ENCODE measurements around the gene PLAU. TPM values are rescaled to one million over a fixed set of nuclear protein-coding genes. Genes with fewer than 3 reads are reported as not detected.
"Not testable (repeated sequence)": the region's sequence is repeated elsewhere in the genome, so short reads cannot be mapped to it uniquely, and the experiment has no call there.

PLAU gene
- polyA plus RNA-seq, 4 donors, result 12.6 to 31.0 (median 19.0) TPM

DNA sequence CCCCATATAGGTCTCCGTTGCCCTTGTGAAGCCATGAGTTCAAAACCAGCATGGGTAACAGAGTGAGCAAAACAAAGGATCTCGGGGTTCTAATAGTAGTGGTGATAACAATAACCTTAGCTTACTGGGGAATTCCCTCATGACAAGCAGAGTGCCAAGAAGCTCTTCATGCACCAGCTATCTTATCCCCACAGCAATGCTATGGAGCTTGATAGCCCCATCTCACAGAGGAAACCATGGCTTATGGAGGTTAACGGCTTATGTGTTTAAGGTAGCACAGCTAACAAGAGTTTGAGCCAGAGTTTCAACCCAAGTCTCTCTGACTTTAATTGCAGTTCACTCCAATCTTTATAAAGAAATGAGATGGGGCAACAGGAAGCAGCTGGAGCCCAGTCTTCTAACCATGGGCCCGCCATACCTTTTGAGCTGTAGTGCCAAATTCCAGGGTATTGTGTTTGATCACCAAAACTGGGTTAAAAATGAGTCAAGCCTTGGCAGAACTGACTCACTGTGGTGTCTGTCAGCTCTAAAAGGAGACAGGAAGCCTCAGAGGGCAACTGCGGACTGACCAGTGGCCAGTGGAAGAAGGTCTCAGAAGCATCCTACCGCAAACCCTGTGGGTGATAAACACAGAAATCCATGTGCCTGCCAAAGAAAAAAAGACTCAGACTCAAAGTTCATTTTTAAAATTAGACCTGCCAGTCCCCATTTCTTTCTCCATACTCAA, 16.5 kb upstream of the PLAU start:
- no peak for DNase-seq (ENCODE audit: low read depth in 4 of 4, low spot score in 2 of 4)

DNA sequence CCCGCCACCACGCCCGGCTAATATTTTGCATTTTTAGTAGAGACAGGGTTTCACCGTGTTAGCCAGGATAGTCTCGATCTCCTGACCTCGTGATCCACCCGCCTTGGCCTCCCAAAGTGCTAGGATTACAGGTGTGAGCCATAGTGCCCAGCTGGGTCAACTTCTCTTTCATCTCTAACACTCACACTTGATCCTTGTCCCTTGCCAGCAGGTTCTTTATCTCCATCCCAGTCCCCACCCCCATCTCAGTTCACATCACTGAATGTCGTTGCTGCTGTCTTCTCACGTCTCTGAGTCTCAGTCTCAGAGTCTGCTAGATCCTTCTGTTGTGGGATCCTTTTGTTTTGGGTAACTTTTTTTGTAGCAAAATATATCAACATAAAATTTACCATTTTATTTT, 15.6 kb upstream of the PLAU start:
- not testable (repeated sequence) for DNase-seq (ENCODE audit: low read depth in 4 of 4, low spot score in 2 of 4)

DNA sequence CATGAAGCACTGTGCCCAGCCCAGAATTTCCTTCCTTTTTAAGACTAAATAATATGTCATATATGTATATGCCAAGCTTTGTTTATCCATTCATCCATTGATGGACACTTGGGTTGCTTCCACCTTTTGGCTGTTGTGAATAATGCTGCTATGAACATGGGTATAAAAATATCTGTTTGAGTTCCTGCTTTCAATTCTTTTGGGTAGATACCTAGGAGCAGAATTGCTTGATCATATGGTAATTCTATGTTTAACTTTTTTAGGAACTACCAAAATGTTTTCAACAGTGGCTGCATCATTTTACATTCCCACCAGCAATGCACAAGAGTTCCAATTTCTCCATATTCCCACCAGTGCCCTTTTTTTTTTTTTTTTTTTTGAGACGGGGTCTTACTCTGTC, 13.2 kb upstream of the PLAU start:
- no peak for DNase-seq (ENCODE audit: low read depth in 4 of 4, low spot score in 2 of 4)

DNA sequence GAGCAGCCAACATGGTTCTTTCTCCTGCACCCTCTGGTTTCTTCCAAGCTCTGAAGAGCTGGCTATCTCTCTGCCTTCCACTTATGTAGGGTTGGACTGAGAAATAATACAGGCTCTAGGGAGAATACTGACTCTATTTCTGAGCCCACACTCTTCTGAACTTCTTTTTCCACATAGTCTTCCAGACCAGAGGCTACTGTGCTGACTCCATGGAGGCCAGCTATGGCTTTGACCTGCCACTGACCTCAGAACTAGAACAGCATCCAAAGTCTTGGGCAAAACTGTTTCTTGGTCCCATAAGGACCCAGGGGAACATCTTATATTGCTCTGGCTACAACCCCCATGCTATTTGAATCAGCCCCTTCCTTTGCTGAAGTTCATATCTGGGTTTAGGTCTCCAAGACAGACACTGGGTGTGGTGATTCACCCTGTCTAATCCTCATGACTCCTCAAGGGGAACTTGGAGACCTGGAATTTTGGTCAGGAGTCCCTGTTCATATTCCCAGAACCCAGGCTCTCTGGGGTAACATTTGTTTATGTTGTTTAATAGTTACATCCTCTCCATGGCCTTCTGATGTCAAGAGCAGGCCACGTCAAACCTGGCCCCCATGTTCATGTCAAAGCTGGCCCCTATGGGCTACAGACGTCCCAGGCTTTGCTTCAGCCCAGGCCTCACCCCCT, 12.1 kb upstream of the PLAU start:
- no peak for DNase-seq (ENCODE audit: low read depth in 4 of 4, low spot score in 2 of 4)

DNA sequence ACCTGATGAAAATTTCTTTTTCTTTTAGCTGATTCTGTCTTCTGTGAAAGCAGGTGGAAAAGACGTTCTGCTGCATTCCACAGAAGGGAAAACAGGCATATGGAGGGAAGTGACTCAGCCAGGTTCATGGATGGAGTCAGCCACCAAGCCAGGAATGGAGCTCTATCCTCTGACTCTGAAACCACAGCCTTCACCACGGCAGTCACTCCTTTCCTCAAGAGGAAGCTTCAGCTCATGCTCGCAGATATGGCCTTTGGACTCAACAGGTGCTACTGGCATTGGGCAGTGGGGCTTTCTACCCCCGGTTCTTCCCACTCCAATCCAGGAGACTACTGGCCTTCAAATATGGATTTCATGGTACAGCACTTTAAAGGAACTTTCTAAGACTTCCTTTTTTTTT, 11.5 kb upstream of the PLAU start:
- no peak for DNase-seq (ENCODE audit: low read depth in 4 of 4, low spot score in 2 of 4)

DNA sequence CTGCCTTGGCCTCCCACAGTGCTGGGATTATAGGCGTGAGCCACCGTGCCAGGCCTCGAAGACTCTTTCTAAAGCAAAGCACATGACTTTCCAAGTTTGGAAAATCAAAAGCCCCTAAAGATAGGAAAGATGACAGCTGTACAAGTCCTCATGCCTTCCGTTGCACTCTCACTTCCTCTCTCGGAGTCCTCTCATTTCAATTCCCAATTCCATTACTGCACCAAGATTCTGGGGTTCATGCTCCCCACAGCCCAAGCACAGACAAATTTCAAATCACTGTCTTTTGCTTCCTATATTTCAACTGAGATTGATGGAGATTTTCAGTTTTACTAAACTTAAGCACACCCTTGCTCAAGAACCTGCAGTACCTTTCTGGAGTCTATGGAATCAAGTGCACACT, 10.9 kb upstream of the PLAU start:
- DNase-seq (ENCODE audit: low read depth in 4 of 4, low spot score in 2 of 4), result no peak

DNA sequence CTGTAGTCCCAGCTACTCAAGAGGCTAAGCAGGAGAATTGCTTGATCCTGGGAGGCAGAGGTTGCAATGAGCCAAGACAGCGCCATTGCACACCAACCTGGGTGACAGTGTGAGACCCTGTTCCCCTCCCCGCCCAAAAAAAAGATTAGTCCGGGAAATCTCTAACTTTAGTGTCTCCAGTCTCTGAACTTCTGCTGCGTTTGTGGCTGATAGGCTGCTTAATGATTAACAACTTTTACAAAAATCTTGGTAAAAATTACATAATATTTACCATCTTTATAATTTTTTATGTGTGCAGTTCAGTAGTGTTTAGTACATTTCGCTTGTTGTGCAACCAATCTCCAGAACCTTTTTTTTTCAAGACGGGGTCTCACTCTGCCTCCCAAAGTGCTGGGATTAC, 9.7 kb upstream of the PLAU start:
- DNase-seq (ENCODE audit: low read depth in 4 of 4, low spot score in 2 of 4), result no peak

DNA sequence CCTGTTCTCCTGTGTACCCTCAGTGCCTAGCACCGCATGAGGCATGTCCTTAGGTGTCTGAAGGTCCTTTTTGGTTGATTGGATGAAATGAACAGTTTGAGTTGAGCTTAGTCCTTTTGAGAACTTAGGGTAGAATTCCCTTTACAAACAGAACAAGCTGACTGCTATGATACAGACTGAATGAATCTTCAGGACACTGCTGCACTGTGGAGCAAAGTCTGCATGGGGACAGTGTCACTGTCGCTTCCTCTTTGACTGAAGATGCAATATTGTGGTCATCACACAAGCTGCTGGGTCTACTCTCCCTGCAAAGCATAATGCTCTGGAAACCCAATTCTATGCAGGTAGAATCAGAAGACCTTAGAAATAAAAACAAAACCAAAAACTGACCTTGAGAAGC, 8.6 kb upstream of the PLAU start:
- DNase-seq (ENCODE audit: low read depth in 4 of 4, low spot score in 2 of 4), result no peak

DNA sequence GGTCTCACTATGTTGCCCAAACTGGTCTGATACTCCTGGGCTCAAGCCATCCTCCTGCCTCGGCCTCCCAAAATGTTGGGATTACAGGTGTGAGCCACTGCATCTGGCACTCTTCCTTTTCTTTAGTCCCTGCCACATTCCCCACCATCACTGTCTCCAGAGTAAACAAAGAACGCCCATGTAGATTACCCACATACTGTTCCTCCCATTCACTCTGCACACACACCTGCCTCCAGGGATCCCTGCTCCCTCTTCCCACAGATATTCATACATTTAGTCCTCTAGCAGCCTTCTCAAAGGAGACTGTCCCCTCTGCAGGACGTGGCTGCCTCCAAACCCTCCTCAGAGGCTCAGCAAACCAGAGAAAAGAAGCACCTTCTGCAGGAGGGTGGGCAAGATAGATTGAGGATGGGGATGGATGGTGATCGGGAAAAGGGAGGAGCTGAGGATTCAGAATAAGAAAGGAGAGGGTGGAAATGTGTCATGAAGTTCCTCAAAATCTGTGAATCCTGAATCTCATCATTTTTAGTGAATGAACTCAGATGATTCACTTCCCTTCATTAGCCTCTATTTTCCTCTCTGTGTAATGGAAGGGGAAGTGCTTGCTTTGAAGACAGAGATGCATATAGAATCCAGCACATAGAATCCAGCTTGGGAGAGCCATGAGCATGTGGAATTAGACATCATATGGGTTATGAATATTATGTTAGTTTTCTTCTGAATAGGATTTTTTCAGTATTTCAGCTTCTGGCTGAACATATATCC, 5.5 kb upstream of the PLAU start:
- no peak for DNase-seq (ENCODE audit: low read depth in 4 of 4, low spot score in 2 of 4)

DNA sequence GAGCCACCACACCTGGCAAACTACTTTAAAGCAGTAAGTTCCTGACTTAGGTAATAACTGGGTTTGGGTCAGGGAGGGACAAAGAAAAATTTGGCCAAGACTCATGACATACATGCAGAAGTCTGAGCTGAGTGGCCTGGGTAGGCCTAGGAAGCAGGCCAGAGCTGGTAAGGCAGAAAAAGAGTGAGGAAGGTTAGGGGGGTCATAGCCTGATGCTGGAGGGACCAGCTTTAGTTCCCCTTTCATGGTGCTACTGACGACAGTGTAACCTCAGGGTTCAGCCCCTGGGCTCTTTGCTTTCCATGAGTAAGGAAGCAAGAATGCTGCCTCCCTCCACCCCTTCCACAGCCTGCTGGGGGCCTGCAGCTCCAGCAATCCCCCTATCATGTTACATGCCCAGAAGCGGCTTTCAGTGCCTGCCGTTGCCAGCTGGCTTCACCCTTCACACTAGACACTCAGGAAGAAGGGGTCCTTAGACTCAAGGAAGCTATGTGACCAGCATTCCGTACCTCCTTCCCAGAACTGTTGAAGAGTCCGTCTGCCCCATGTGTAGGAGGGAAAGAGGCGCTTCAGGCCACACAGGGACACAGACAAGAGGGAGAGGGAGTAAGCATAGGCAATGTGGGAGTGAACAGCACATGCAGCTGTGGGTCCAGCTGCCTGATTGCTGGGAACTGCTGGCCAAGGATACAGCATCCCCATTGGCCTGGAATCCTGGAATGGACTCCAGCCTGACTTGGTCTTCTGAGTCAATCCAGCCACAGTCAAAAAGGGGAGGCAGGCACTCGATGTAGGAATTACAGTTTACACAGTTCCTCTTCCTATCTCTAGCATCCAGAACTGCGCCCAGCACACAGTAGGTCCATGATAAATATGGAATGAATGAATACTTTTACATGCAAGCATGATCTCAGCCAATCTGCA, 4.1 kb upstream of the PLAU start:
- peak in 3 of 4 donors; percentile 51 to 73 (median 68) for DNase-seq (ENCODE audit: low read depth in 4 of 4, low spot score in 2 of 4)

DNA sequence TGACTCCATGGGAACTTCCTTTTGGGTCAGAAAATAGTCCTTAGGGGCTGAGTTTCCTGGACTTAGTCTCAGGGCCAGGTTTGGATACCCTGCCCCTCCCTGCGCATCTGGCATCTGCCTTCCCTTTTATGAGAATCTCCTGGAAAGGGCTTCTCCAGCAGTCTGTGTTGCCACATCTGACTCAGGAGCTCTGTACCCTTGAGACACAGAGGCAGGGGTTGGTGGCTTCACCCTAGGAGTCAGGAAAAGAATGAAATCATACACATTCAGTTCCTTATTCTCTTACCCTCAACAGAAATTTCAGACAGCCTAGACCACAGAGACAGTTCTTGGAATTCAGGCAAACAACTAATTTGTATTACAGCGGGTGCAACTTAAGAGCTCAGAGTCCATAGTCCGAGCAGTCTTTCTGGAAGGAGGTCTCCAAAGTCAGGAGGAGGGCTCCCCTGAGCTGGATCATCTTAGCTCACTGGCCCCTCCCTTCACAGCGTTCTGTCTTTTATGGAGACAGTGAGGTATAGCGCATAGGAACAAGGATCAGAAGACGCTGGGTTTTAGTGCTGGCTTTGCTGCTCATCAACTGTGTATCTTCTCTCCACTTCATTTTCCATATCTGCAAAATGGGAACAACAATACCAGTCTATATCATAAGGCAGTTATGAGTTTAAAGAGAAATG, 3.0 kb upstream of the PLAU start:
- DNase-seq (ENCODE audit: low read depth in 4 of 4, low spot score in 2 of 4), result no peak

DNA sequence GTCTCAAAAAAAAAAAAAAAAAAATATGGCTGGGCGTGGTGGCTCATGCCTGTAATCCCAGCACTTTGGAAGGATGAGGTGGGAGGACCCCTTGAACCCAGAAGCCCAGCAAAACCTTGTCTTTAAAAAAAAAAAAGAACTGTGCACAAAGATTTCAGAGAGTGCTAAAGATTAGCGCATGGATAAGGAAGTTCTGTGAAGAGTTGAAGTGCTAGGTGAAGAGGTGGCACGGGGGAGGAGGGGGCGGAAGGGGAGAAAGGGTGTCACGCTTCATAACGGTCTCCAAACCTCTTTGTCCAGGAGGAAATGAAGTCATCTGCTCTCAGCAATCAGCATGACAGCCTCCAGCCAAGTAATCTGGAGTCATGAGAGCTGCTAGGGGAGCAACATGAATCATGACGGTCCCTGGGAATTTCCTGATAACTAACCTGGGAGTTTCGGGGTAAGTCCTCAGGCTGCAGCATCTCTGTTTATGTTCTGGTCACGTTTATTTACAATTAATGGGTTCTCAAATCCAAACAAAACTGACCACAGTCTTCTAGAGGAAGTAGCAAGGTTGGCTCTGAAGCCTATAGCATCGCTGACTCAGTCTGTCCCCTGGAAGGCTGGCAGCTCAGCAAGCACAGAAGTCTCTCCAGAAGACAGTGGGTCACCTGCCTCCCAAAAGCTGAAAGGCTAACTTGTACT, 1.9 kb upstream of the PLAU start:
- no peak for DNase-seq (ENCODE audit: low read depth in 4 of 4, low spot score in 2 of 4)

DNA sequence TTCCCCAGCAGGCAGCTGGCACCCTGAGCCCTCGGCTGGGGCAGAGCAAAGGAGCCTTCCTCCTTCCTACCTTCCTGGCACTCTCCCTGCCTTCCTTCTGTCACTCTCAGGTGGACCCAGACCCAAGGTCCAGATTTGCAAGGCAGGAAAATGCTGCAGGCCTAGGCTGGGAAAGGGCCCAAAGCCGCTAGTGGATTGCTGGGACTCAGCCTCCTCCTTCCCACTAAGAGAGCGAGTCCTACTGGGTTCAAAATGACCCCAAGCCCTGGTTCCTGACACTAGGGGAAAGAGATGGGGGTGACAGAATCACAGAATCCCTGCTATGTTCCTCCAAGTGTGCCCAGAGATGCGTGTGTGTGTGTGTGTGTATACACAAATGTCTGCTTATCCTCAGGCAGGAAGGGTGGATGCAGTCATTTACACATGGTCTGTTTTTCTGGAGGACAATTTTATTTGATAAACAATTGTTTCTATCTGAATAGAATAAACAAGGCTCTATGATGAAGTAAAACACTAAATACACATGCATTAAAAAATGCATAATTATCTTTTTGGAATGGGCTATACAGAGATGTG, 1.3 kb upstream of the PLAU start:
- no peak for DNase-seq (ENCODE audit: low read depth in 4 of 4, low spot score in 2 of 4)

DNA sequence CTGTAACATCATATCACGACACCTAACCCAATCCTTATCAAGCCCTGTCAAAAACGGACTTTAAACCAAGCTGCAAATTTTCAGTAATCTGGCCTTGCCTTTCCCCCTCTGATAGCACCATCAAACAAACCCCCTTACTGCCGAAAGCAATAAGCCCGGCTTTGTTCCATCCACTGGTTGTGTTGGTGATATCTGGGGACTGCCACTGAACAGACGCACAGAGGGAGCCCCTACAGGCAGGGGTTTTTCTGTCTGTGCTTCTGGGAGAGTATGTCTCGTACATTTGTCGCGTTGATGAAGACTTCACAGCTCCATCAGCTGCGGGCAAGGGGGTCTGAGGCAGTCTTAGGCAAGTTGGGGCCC, 550 bp upstream of the PLAU start:
- DNase-seq (ENCODE audit: low read depth in 4 of 4, low spot score in 2 of 4), result no peak

DNA sequence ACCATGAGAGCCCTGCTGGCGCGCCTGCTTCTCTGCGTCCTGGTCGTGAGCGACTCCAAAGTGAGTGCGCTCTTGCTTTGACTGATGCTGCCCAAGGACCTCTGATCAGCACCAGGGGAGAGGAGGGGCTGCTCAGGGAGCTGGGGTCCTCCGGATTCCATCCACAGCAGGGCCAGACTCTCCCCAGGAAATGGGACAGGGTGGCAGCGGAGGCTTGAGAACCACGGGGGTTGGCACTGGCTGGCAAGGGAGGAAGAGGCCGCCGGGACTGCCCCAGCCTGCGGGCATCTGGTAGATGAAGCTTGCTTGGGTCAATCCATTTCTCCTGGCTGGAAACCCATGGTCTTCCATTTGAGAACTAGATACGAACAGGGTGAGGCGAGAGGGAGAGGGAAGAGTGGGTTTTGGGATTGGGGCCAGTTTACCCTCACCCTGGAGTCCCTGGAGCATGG, 647 bp downstream of the PLAU start:
- DNase-seq (ENCODE audit: low read depth in 4 of 4, low spot score in 2 of 4), result no peak

DNA sequence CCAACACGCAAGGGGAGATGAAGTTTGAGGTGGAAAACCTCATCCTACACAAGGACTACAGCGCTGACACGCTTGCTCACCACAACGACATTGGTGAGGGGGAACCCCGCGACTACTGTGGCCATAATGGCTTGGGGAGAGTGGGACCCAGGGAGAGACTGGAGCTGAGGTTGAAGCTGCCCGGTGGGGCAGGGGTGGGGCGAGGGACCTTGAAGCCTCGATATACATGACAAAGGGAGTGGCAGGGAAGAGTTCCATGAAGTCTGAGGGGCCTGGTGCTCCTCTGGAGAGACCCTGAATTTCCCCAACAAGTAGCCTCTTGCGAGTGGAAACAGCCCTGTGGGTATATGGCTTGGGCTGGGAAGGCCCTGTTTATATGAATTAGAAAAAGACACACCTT, 3.1 kb downstream of the PLAU start:
- DNase-seq (ENCODE audit: low read depth in 4 of 4, low spot score in 2 of 4), result no peak

DNA sequence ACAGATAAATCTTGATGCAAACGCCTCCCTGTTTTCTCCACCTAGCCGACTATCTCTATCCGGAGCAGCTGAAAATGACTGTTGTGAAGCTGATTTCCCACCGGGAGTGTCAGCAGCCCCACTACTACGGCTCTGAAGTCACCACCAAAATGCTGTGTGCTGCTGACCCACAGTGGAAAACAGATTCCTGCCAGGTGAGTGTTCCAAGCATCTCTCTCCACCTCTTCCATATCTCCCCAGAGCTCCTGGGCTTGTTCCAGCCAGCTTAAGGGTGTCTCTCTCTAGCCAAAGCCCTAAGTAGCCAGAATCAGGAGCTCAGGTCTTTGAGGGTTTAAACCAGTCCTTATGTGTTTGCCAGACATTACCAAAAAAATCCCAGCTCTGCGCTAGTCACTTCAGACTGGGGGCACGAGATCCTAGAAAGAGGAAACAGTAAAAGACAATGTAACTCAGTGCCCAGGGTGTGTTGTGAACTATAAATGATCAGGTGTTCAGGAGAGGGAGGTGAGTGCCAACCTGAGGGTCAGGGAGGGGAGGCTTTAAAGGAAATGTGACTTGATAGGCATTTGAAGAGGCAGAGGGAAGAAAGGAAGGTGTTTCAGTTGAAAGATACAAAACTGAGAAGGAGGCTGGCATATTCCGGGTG, 4.4 kb downstream of the PLAU start:
- no peak for DNase-seq (ENCODE audit: low read depth in 4 of 4, low spot score in 2 of 4)

DNA sequence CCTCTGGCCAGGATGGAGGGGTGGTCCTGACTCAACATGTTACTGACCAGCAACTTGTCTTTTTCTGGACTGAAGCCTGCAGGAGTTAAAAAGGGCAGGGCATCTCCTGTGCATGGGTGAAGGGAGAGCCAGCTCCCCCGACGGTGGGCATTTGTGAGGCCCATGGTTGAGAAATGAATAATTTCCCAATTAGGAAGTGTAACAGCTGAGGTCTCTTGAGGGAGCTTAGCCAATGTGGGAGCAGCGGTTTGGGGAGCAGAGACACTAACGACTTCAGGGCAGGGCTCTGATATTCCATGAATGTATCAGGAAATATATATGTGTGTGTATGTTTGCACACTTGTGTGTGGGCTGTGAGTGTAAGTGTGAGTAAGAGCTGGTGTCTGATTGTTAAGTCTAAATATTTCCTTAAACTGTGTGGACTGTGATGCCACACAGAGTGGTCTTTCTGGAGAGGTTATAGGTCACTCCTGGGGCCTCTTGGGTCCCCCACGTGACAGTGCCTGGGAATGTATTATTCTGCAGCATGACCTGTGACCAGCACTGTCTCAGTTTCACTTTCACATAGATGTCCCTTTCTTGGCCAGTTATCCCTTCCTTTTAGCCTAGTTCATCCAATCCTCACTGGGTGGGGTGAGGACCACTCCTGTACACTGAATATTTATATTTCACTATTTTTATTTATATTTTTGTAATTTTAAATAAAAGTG, 6.0 kb downstream of the PLAU start:
- no peak for DNase-seq (ENCODE audit: low read depth in 4 of 4, low spot score in 2 of 4)
